Measurements from ENCODE around the gene DAB1.

Gene DAB1

GRCh38 chr1:57163325-57163724 lies 260.5 kb downstream of the DAB1 start:
- DNase-seq (ENCODE audit: low read depth), result no peak

DNA sequence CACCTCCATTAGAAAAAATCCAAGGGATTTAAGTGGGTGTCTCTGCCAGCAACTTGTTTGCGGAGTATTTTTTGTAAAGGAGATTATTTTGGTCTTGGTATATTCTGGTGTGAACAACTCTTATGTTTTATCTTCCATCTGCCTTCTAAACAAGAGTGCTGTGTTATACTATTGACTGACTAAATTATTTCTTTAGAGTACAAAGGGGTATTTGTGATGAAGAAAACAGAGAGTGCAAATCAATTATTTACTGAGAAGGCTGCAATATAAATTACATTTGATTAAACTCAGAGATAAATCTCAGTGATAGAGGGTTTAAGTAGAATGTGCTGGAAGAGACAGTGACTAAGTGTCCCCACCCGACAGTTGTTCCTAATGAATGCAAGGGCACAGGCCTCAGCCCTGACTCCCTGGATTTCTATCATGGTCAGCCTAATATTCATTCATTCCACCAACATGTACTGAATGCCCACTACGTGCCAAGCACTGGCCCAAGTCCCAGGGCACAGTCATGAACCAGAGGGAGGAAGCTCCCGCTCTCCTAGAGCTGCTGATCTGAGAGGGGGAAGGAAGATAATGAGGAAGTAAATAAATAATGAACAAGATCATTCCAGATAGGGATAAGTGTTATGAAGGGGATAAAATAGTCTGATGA lies 261.1 kb downstream of the DAB1 start:
- DNase-seq (ENCODE audit: low read depth), result no peak

GRCh38 chr1:57160594-57160993 lies 263.3 kb downstream of the DAB1 start:
- no peak for DNase-seq (ENCODE audit: low read depth)

GRCh38 chr1:57158604-57158998 lies 265.3 kb downstream of the DAB1 start:
- no peak for DNase-seq (ENCODE audit: low read depth)

GRCh38 chr1:57157818-57158603 lies 265.8 kb downstream of the DAB1 start:
- no peak for DNase-seq (ENCODE audit: low read depth)

DNA sequence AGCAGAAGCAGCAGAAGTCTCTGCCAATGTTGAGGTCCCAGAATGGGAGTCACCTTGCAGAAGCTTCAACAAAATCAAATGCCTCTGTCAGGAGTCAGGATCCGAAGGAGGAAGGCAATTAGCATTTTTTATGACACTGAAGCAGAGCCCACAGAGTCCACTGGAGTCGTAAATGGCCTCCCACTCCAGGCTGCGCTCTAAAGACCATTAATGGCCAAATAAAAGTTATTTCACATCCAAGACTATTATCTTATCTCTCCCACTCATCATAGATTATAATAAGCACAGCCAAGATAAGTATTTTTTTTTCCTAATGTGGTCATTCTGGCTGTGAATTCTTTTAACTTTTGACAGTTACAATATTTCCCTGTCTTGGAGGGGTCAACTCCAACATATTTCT lies 267.0 kb downstream of the DAB1 start:
- DNase-seq (ENCODE audit: low read depth), result no peak

DNA sequence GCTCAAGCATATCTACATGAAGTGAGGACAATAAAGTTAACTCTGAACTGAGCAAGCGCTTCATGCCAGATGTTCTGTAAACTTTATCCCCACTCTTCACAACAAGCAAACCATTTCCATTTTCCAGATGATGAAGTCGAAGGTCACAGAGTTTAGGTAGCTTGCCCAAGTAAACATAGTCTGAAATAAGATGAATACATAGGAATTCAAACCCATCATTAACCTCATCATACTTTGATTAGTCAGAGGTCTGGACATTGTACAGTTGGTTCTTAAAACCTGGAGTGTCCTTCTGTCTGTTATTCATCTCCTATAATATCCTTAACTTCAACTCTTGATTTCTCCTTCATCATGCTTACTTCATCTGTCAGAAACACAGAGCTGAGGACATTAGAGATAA lies 277.8 kb downstream of the DAB1 start:
- no peak for DNase-seq (ENCODE audit: low read depth)

- no peak for DNase-seq (ENCODE audit: low read depth)
Measured at GRCh38 chr1:57142999-57143398, 280.9 kb downstream of the DAB1 start.

GRCh38 chr1:57142169-57142568 lies 281.7 kb downstream of the DAB1 start:
- DNase-seq (ENCODE audit: low read depth), result no peak

DNA sequence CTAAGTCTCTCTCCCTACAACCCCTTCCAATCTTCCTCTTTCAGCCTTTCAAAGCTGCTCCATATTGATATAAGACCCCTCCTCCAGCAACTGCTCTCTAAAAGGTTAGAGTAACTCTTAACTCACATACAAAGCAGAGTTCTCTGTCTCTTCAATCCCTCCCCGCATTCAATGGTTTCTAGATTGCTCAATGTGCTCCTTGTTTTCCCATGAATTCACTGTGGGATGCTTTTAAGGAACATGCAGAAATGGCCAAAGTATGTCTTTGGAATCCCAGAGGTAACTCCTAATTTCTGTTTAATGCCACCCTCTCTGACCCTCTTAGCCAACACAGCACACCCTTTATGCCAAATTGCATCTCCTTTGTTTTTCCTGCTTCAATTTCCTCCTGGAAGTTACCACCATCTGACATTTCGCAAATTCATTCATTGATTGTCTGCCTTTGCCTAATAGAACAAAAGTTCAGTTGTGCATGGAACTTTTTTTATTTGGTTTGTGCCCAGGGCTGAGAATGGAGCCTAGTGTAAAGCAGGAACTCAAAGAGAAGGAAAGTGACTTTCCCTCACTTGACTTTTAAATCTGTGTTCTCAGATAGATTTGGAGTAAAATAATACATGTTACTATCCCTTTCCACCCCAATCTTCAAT lies 285.3 kb downstream of the DAB1 start:
- no peak for DNase-seq (ENCODE audit: low read depth)

DNA sequence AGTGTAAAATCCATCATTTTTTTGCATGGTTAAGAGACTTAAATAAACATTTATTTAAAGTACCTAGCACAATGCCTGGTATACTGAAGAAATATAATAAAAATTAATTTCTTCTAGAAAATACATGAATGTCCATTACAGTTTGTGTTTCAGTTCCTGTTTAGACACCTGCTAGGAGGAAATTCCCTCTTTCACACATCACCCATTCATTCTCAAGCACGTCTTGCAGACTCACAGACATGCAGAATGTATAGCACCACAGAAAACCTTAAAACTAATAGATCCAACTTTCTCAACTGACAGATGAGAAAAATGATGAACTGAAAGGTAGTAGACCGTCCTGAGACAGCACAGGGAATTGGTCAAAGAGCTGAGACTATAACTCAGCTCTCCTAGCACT lies 285.9 kb downstream of the DAB1 start:
- no peak for DNase-seq (ENCODE audit: low read depth)

DNA sequence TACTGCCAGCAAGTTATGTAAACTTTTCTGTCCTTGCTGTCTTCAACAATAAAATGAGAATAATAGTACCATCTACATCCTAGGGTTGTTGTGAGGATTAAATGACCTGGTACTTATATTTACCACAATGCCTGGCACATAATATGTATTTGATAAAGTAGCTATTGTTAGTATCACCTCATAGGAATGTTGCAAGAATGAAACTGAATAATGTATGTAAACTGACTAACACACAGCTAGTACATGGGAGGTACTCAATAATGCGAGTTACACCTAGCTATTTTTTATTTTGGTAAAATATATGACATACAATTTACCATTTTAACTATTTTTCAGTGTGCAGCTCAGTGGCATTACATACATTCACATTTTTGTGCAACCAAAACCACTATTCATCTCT lies 289.1 kb downstream of the DAB1 start:
- no peak for DNase-seq (ENCODE audit: low read depth)

DNA sequence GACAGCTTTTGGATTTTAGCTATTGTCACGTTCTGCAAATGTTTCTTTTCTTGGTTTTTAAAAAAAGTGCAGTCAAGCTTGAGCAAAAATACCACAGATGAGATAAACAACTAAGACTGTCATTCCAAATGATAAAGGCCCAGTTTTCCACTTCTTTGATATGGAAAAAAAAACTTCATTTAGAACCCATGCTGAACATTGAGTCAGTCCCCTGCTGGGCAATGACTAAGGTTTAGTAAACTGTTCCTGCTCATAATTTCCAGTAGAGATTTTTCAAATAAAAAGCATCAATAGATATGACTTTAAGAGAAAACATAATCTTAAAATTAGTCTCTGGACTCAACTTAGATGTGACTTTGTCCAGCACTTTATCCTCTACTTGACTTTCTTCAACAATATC lies 290.2 kb downstream of the DAB1 start:
- DNase-seq (ENCODE audit: low read depth), result no peak

- no peak for DNase-seq (ENCODE audit: low read depth)
Measured at GRCh38 chr1:57132993-57133622, 290.8 kb downstream of the DAB1 start.

- DNase-seq (ENCODE audit: low read depth), result no peak
Measured at GRCh38 chr1:57131701-57132394, 292.0 kb downstream of the DAB1 start.

GRCh38 chr1:57131257-57131656 lies 292.6 kb downstream of the DAB1 start:
- no peak for DNase-seq (ENCODE audit: low read depth)

GRCh38 chr1:57129865-57130264 lies 294.0 kb downstream of the DAB1 start:
- no peak for DNase-seq (ENCODE audit: low read depth)

DNA sequence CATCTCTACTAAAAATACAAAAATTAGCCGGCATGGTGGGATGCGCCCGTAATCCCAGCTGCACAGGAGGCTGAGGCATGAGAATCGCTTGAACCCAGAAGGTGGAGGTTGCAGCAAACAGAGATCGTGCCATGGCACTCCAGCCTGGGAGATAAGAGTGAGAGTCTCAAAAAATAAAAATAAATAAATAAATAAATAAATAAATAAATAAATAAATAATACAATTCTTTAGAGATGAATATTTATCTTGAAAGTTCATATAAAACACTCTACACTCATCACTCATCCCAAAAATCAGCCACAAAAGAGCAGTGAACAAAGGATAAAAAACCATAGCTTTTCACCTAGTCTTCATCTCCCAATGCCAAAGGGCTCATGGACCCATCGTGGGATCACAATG lies 295.9 kb downstream of the DAB1 start:
- DNase-seq (ENCODE audit: low read depth), result no peak

DNA sequence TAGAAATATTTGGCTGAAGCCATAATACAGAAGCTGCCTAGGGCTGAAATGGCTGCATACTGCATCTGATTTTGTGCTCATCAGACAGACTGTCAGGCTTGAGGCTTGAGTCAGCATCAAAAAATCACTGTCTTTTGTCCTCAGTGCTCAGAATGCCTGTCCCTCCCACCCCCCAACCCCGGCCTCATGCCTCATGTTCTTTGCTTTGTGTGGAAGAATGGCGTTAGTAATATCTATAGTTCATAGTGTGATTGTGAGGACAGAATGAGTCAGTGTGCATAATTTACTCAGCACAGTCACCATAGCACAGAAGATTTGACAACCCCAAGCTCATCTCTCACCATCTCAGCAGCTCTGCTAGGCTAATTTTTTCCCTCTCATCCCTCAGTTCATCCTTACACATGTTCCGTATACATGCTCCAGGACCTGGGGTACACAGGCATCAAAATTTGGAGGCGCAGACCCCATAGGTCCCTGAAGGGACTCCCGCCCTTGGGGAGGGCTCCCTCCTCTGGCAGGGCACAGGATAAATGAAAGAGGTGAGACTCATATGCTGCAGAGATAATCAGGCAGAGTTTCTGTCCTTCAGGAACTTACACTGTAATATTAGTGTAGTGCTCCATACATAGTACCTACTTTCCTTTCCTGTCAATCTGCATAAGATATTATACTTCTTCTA lies 299.0 kb downstream of the DAB1 start:
- DNase-seq (ENCODE audit: low read depth), result no peak

DNA sequence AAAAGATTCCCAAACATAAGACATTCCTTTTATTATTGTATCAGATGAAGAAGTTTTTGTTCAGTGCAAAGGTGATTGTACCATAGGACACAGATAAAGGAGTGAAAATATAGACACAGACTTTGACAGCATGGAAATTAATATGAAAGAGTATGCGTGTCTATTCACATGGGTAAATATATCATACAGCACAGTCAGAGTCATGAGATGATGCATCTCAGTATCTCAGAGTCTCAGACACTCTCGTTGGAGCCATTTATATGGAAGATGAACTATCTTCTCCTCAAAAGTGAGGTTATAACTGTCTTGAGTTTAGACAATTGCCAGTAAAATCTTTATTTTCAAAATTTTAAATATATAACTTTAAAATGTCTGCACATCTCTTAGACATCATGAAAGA lies 299.7 kb downstream of the DAB1 start:
- no peak for DNase-seq (ENCODE audit: low read depth)

DNA sequence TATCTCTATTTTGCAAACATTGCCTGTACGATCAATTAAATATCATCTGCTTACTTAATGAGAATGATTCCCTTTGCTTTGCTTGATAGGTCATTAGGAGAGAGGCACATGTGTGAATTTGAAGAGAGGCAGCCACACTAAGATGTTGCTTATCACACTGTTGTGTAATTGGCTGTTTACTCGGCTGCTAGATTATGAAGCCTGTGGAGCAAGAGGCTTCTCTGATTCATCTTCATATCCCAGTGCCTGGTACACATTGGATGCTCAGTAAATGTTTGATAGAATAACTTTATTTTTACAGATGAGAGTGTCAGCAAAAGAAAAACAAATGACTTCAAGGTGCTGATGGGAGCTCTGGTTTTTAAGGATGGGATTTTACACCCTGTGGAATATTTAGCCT lies 301.8 kb downstream of the DAB1 start:
- DNase-seq (ENCODE audit: low read depth), result no peak

Measured in ELR (cell line).